ENCODE data around the gene SLC35F5. TPM values are rescaled to one million over a fixed set of nuclear protein-coding genes. Genes with fewer than 3 reads are reported as not detected.

The SLC35F5 gene
- total RNA-seq, 4 donors from 2014 or later, result 43.9 to 75.3 (median 58.0) TPM

DNA sequence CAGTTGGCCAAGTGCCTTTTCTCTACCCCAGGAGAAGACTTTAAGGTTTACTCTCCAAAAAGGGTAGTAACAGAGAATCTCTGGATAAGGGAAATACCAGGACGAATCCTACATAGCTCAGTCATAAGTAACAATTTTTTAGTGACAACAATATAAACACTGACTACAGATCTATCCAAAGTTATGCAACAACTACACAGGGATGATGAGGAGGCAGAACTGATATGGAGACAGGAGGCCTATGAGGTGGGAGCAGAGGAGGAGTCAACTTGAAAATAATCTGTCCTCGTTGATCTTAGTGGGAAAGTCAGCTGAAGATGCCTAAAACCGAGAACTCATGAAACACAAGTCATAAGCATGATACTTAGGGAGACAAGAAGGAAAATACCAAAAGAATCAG is 40.2 kb downstream of the SLC35F5 start:
- TF ChIP-seq, protein P1, sequence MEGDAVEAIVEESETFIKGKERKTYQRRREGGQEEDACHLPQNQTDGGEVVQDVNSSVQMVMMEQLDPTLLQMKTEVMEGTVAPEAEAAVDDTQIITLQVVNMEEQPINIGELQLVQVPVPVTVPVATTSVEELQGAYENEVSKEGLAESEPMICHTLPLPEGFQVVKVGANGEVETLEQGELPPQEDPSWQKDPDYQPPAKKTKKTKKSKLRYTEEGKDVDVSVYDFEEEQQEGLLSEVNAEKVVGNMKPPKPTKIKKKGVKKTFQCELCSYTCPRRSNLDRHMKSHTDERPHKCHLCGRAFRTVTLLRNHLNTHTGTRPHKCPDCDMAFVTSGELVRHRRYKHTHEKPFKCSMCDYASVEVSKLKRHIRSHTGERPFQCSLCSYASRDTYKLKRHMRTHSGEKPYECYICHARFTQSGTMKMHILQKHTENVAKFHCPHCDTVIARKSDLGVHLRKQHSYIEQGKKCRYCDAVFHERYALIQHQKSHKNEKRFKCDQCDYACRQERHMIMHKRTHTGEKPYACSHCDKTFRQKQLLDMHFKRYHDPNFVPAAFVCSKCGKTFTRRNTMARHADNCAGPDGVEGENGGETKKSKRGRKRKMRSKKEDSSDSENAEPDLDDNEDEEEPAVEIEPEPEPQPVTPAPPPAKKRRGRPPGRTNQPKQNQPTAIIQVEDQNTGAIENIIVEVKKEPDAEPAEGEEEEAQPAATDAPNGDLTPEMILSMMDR (IDR thresholded peaks at IDR 0.05), result no peak
- TF ChIP-seq POLR2A (IDR thresholded peaks at IDR 0.05), result no peak
- DNase-seq, result no peak
- WGBS, 2 donors, result 69 to 80% methylated on average over 3 of the region's 3 CpGs
- no peaks in the 10 kb centered on the region for H3K27me3 ChIP-seq
- no peaks in the 10 kb centered on the region for H3K9me3 ChIP-seq
- no peak overlapping the region for H3K27ac ChIP-seq
- H3K4me3 ChIP-seq, result no peak overlapping the region
- no peaks in the 10 kb centered on the region for H3K4me1 ChIP-seq
- H3K36me3 ChIP-seq, result peaks cover 0 to 77% (median 3%) of the 10 kb centered on the region in 3 donors
- intact Hi-C loops (cut with DNase I), result no loop called here

DNA sequence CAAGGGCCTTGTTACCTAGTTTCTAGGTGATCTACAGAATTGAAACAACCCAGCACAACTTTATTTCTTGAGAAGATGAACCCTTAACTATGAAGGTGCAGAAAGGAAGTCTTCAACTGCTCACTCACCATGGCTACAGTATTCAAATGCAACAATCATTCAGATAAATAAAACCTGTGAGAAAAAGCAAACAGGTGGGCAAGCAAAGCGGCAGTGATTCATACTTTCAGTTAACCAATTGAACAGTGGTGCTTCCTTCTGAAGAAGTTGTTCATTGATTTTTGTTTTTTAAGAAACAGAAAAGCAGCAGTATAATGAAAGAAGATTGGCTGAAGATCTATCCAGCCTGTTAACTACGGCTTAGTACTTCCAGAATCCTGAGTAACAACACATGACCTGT is 43.5 kb downstream of the SLC35F5 start:
- intact Hi-C loops (cut with DNase I), result no loop called here
- Histone ChIP-seq H3K4me3 (no peak overlapping the region), H3K36me3 (peaks cover 0 to 55% (median 3%) of the 10 kb centered on the region in 3 donors), H3K4me1 (no peaks in the 10 kb centered on the region), H3K27me3 (no peaks in the 10 kb centered on the region), H3K9me3 (no peaks in the 10 kb centered on the region), H3K27ac (no peak overlapping the region)
- no peak for DNase-seq
- TF ChIP-seq POLR2A (IDR thresholded peaks at IDR 0.05), result no peak
- TF ChIP-seq, protein P1 (IDR thresholded peaks at IDR 0.05), result no peak
- WGBS, 2 donors, result 91 to 95% methylated on average over 2 of the region's 2 CpGs

DNA sequence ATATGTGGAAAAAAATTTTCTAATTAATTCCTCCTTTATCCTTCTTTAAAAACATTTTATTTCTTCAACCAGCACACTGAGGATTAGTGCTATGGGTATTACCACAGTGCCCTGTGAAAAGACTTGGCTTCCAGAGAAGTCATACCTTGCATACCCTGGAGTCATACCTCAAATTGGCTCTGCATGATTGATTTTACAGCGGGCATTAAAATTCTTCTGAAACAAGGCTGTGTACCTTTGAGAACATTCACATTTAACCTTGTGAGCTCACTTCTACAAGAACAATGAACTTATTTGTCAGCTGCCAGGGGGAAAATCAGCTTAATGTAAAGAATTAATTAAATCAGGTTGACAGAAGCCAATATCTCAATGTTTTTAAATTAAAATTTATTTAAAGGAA is 44.6 kb downstream of the SLC35F5 start:
- Histone ChIP-seq H3K4me1 (no peaks in the 10 kb centered on the region), H3K27me3 (no peaks in the 10 kb centered on the region), H3K36me3 (peaks cover 0 to 44% (median 3%) of the 10 kb centered on the region in 3 donors), H3K27ac (no peak overlapping the region), H3K4me3 (no peak overlapping the region), H3K9me3 (no peaks in the 10 kb centered on the region)
- WGBS, 2 donors, result 67 to 74% methylated on average over 1 of the region's 1 CpG
- no peak for DNase-seq
- intact Hi-C loops (cut with DNase I), result no loop called here
- TF ChIP-seq POLR2A (IDR thresholded peaks at IDR 0.05), result no peak
- TF ChIP-seq, protein P1 (IDR thresholded peaks at IDR 0.05), result no peak

DNA sequence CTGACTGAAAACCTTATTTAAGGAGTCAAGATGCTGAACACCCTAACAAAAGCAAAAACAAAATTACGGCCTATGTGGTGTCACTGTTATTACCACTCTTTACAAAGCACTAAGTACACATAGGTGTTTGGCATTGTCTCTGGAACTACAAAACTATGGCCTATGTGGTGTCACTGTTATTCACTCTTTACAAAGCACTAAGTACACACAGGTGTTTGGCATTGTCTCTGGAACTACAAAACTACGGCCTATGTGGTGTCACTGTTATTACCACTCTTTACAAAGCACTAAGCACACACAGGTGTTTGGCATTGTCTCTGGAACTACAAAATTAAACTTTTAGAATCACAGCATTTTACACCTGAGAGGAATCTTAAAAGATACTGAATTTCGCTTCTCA is 47.4 kb downstream of the SLC35F5 start:
- 84 to 89% methylated on average over 3 of the region's 3 CpGs for WGBS, 2 donors
- DNase-seq, result no peak
- Histone ChIP-seq H3K4me1 (no peaks in the 10 kb centered on the region), H3K27ac (no peak overlapping the region), H3K27me3 (no peaks in the 10 kb centered on the region), H3K36me3 (peaks cover 0 to 36% (median 0%) of the 10 kb centered on the region in 3 donors), H3K4me3 (no peak overlapping the region), H3K9me3 (no peaks in the 10 kb centered on the region)
- TF ChIP-seq, protein P1 (IDR thresholded peaks at IDR 0.05), result no peak
- no peak for TF ChIP-seq POLR2A (IDR thresholded peaks at IDR 0.05)
- intact Hi-C loops (cut with DNase I), result no loop called here

- Histone ChIP-seq H3K36me3 (peaks cover 0 to 22% (median 0%) of the 10 kb centered on the region in 3 donors), H3K4me1 (no peaks in the 10 kb centered on the region), H3K27ac (no peak overlapping the region), H3K27me3 (no peaks in the 10 kb centered on the region), H3K4me3 (no peak overlapping the region), H3K9me3 (no peaks in the 10 kb centered on the region)
- intact Hi-C loops (cut with DNase I), result no loop called here
- WGBS, 2 donors, result 81 to 87% methylated on average over 1 of the region's 1 CpG
- no peak for DNase-seq
- no peak for TF ChIP-seq POLR2A (IDR thresholded peaks at IDR 0.05)
- TF ChIP-seq, protein P1 (IDR thresholded peaks at IDR 0.05), result no peak
Measured at GRCh38 chr2:113707106-113707505, 49.3 kb downstream of the SLC35F5 start.
